IMR-90 (cell line): ENCODE results near the gene CD1D. TPM values are rescaled to one million over a fixed set of nuclear protein-coding genes. Genes with fewer than 3 reads are reported as not detected.

Source experiments
- ATAC-seq: fragments of 200-7000 bp; cut with Tn5 transposase; 2 replicates; pipeline ENCODE4 v1.9.1; 2020; ENCODE audit warnings: low read depth, mild to moderate bottlenecking, moderate library complexity
- BruUV-seq: library from RNA; stranded (reverse); fragments of 400-500 nt; replicated peaks from 2 replicates; lab custom pipeline; 2021; lab: Mats Ljungman, UMichigan
- CTCF ChIA-PET: fragments of 300-600 bp; formaldehyde crosslinking; extraction: SDS; loops from one replicate; lab custom pipeline; 2021; ENCODE audit warnings: antibody characterized with exemption; lab: Yijun Ruan, JAX
- POLR2A ChIA-PET: fragments of 300-600 bp; sonication (Branson Sonifier 250); formaldehyde crosslinking; loops from one replicate; lab custom pipeline; 2022; ENCODE audit warnings: antibody characterized with exemption; ENCODE audit not compliant: unreplicated experiment; lab: Charles Lee
- DNase-seq: peaks from one replicate; pipeline ENCODE4 v3.0.0; 2013
- H2AFZ ChIP-seq: replicated peaks from 2 replicates; pipeline ENCODE3; 2013; ENCODE audit warnings: low read length, mild to moderate bottlenecking; ENCODE audit not compliant: poor library complexity
- H2AK5ac ChIP-seq: 2 replicates; pipeline ENCODE4 v1.6.1; 2013; ENCODE audit warnings: low read depth, low read length, inconsistent platforms
- H2AK9ac ChIP-seq: replicated peaks from 2 replicates; pipeline ENCODE3; 2013; ENCODE audit warnings: mild to moderate bottlenecking, low read depth, low read length, moderate library complexity; ENCODE audit not compliant: poor library complexity
- H2BK120ac ChIP-seq: 2 replicates; pipeline ENCODE4 v1.6.1; 2013; ENCODE audit warnings: low read depth, low read length, inconsistent platforms
- H2BK15ac ChIP-seq: 3 replicates; pipeline ENCODE4 v1.6.1; 2013; ENCODE audit warnings: low read depth, low read length, inconsistent platforms
- H2BK20ac ChIP-seq: 2 replicates; pipeline ENCODE4 v1.6.1; 2013; ENCODE audit warnings: low read depth, mild to moderate bottlenecking, inconsistent platforms, low read length, moderate library complexity
- H2BK5ac ChIP-seq: 2 replicates; pipeline ENCODE4 v1.6.1; 2013; ENCODE audit warnings: mild to moderate bottlenecking, low read depth, low read length, inconsistent platforms; ENCODE audit not compliant: poor library complexity, severe bottlenecking
- H3K14ac ChIP-seq: replicated peaks from 2 replicates; pipeline ENCODE4 v1.6.1; 2013; ENCODE audit warnings: low read depth, low read length, inconsistent platforms
- H3K18ac ChIP-seq: 2 replicates; pipeline ENCODE4 v1.6.1; 2013; ENCODE audit warnings: low read depth, low read length, control low read depth
- H3K23ac ChIP-seq: 2 replicates; pipeline ENCODE4 v1.6.1; 2013; ENCODE audit warnings: low read depth, low read length, inconsistent platforms
- H3K27ac ChIP-seq: 2 replicates; pipeline ENCODE4 v1.5.1; 2013; ENCODE audit warnings: mild to moderate bottlenecking, control low read depth, low read length; ENCODE audit not compliant: insufficient read depth
- H3K27me3 ChIP-seq: 2 replicates; pipeline ENCODE4 v1.6.1; 2013; ENCODE audit warnings: low read length; ENCODE audit not compliant: control insufficient read depth, insufficient read depth
- H3K36me3 ChIP-seq: 2 replicates; pipeline ENCODE4 v1.6.1; 2013; ENCODE audit warnings: low read length, mixed read lengths; ENCODE audit not compliant: control insufficient read depth, insufficient read depth
- H3K4ac ChIP-seq: 2 replicates; pipeline ENCODE4 v1.6.1; 2013; ENCODE audit warnings: low read depth, low read length, inconsistent platforms
- H3K4me1 ChIP-seq: 2 replicates; pipeline ENCODE4 v1.6.1; 2013; ENCODE audit warnings: low read length, mixed read lengths; ENCODE audit not compliant: control insufficient read depth, insufficient read depth
- H3K4me2 ChIP-seq: 2 replicates; pipeline ENCODE4 v1.6.1; 2013; ENCODE audit warnings: low read depth, mild to moderate bottlenecking, control low read depth, low read length, moderate library complexity
- H3K4me3 ChIP-seq: 2 replicates; pipeline ENCODE4 v1.5.1; 2013; ENCODE audit warnings: low read depth, mild to moderate bottlenecking, control low read depth, low read length, moderate library complexity; ENCODE audit not compliant: insufficient read depth
- H3K56ac ChIP-seq: 2 replicates; pipeline ENCODE4 v1.6.1; 2013; ENCODE audit warnings: low read length, inconsistent platforms; ENCODE audit not compliant: insufficient read depth; ENCODE audit errors: extremely low read depth
- H3K79me1 ChIP-seq, 2 experiments: 2 replicates each; pipeline ENCODE4 v1.6.1; 2013; ENCODE audit warnings: low read length in 2 of 2, inconsistent platforms in 1 of 2, low read depth in 1 of 2
- H3K9ac ChIP-seq: 2 replicates; pipeline ENCODE4 v1.6.1; 2013; ENCODE audit warnings: low read depth, low read length, control low read depth
- H3K9me1 ChIP-seq: 2 replicates; pipeline ENCODE4 v1.6.1; 2013; ENCODE audit warnings: low read length, inconsistent platforms; ENCODE audit not compliant: insufficient read depth
- H3K9me3 ChIP-seq: 2 replicates; pipeline ENCODE4 v1.6.1; 2013; ENCODE audit warnings: low read length; ENCODE audit not compliant: control insufficient read depth, insufficient read depth
- H4K20me1 ChIP-seq: 2 replicates; pipeline ENCODE4 v1.6.1; 2013; ENCODE audit warnings: low read length, inconsistent platforms; ENCODE audit not compliant: insufficient read depth
- H4K5ac ChIP-seq: 2 replicates; pipeline ENCODE4 v1.6.1; 2013; ENCODE audit warnings: mild to moderate bottlenecking, low read depth, low read length, control low read depth
- H4K8ac ChIP-seq, 2 experiments: 2 replicates each; pipeline ENCODE4 v1.6.1; 2013; ENCODE audit warnings: low read depth in 2 of 2, low read length in 2 of 2, control low read depth in 1 of 2, inconsistent platforms in 1 of 2
- H4K91ac ChIP-seq: 2 replicates; pipeline ENCODE4 v1.6.1; 2013; ENCODE audit warnings: low read depth, low read length, inconsistent platforms; ENCODE audit not compliant: insufficient read depth
- BHLHE40 ChIP-seq: fragments of 150-350 bp; IDR thresholded peaks from 2 replicates; pipeline ENCODE4 v1.6.1; 2016; ENCODE audit warnings: mild to moderate bottlenecking, low read depth, low read length
- CEBPB ChIP-seq: IDR thresholded peaks from 2 replicates; pipeline ENCODE4 v1.6.1; 2012; ENCODE audit warnings: low read depth, low read length, improper control_type of control experiment
- CHD1 ChIP-seq: IDR thresholded peaks from 2 replicates; pipeline ENCODE4 v1.6.1; 2012; ENCODE audit warnings: low read depth, low read length, improper control_type of control experiment
- FOS ChIP-seq: fragments of 150-350 bp; IDR thresholded peaks from 2 replicates; pipeline ENCODE4 v1.6.1; 2016; ENCODE audit warnings: low read depth, low read length
- MAFK ChIP-seq: IDR thresholded peaks from 2 replicates; pipeline ENCODE4 v1.6.1; 2012; ENCODE audit warnings: low read depth, low read length, improper control_type of control experiment
- MAZ ChIP-seq: IDR thresholded peaks from 2 replicates; pipeline ENCODE4 v1.6.1; 2012; ENCODE audit warnings: low read depth, mild to moderate bottlenecking, low read length, improper control_type of control experiment, moderate library complexity, borderline replicate concordance
- NFE2L2 ChIP-seq: fragments of 150-350 bp; IDR thresholded peaks from 2 replicates; pipeline ENCODE4 v1.6.1; 2016; ENCODE audit warnings: low read depth, mild to moderate bottlenecking, low read length
- RAD21 ChIP-seq: IDR thresholded peaks from 2 replicates; pipeline ENCODE4 v1.6.1; 2012; ENCODE audit warnings: low read length, improper control_type of control experiment
- RCOR1 ChIP-seq: IDR thresholded peaks from 2 replicates; pipeline ENCODE4 v1.6.1; 2012; ENCODE audit warnings: mild to moderate bottlenecking, low read length, improper control_type of control experiment; ENCODE audit not compliant: insufficient replicate concordance
- SMC3 ChIP-seq: fragments of 150-350 bp; IDR thresholded peaks from 2 replicates; pipeline ENCODE4 v1.6.1; 2016; ENCODE audit warnings: low read depth, mild to moderate bottlenecking, antibody characterized with exemption, low read length, moderate library complexity
- WGBS, 2 experiments: methylation state at CpG; one replicate each; pipeline versions ENCODE4 v1.1.5 to v1.1.7; 2013; ENCODE audit warnings: missing lambda C conversion rate in 2 of 2; ENCODE audit not compliant: insufficient read length in 1 of 2; ENCODE audit errors: extremely low coverage in 2 of 2; 5-methylcytosine and 5-hydroxymethylcytosine counted together
- dilution Hi-C: fragments of 300-500 bp; cut with HindIII; formaldehyde crosslinking; loops from one replicate; pipeline ENCODE4 v1.14.3; 2018; ENCODE audit warnings: low sequenced_read_pairs; ENCODE audit not compliant: unreplicated experiment
- in situ Hi-C: fragments of 300-500 bp; cut with MboI; formaldehyde crosslinking; loops from 3 replicates; pipeline ENCODE4 v1.14.3; 2019; ENCODE audit warnings: low sequenced_read_pairs, inconsistent platforms, mixed read lengths
- intact Hi-C: fragments of 100-400 bp; cut with micrococcal nuclease; formaldehyde crosslinking; loops from 2 replicates; pipeline ENCODE4 v1.10.0; 2022
- polyA plus RNA-seq, 3 experiments: library from polyadenylated mRNA; depleted of rRNA; stranded (reverse); fragments of >200 nt; gene quantifications; 2 replicates each; pipeline ENCODE4 v1.2.3, GENCODE V29; 2012; ENCODE audit warnings: low replicate concordance in 1 of 3
- total RNA-seq: library from RNA; depleted of rRNA; stranded (reverse); fragments of >200 nt; gene quantifications from 2 replicates; pipeline ENCODE4 v1.2.3, GENCODE V29; 2012
- TF ChIP-seq, protein P1 (sequence below): fragments of 150-350 bp; IDR thresholded peaks from 2 replicates; pipeline ENCODE4 v1.6.1; 2017; ENCODE audit warnings: mild to moderate bottlenecking, antibody characterized with exemption, low read length, low read depth
- TF ChIP-seq, protein P2 (sequence below): fragments of 150-350 bp; IDR thresholded peaks from 2 replicates; pipeline ENCODE4 v1.6.1; 2016; ENCODE audit warnings: low read depth, mild to moderate bottlenecking, low read length, moderate library complexity, borderline replicate concordance

CD1D gene
- total and polyA plus RNA-seq, 2 of the 4 experiments (the other 2 are of a cell fraction): not detected

DNA sequence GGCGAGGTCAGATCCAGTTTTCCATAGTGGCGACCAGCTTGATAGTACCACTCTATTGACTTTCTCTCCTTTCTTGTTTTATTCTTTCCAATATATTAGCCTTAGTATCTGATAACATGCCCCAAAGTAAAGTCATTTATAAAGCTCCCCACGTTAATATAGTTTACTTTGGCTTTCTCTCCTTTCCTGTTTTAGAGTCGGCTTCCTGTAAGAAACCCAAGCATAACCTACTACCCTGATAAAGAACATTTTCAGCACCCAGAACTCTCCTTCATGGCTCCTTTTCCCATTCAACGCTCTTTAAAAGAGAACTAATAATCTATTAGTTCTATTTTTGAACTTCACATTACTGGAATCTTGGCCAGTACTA is 23.7 kb downstream of the CD1D start:
- Histone ChIP-seq H4K20me1 (no peaks in the 10 kb centered on the region), H2AK9ac (no peak overlapping the region), H3K9ac (no peak overlapping the region), H3K4me2 (no peak overlapping the region), H3K4me1 (no peaks in the 10 kb centered on the region), H3K36me3 (no peaks in the 10 kb centered on the region), H3K56ac (no peak overlapping the region), H2BK120ac (no peak overlapping the region), H4K91ac (no peak overlapping the region), H3K27ac (no peak overlapping the region), H2BK5ac (no peak overlapping the region), H3K9me3 (no peaks in the 10 kb centered on the region), H3K27me3 (no peaks in the 10 kb centered on the region), H3K23ac (no peak overlapping the region), H3K9me1 (no peaks in the 10 kb centered on the region), H2AK5ac (no peak overlapping the region), H3K4ac (no peak overlapping the region), H4K5ac (no peak overlapping the region), H3K79me1 (no peaks in the 10 kb centered on the region), H3K18ac (no peak overlapping the region), H3K4me3 (no peak overlapping the region), H2BK15ac (no peak overlapping the region), H4K8ac (no peak overlapping the region), H3K14ac (no peak overlapping the region), H2BK20ac (no peak overlapping the region), H2AFZ (no peak overlapping the region)
- no peak for DNase-seq
- CTCF ChIA-PET: interaction anchor here (0.5 to 3.7 kb wide), 5 partner anchors 10 to 867 kb away, joined by 3 to 25 read pairs (median 7); no protein-coding TSS in a partner anchor
- ATAC-seq: no peak
- no CpG with 5 or more reads among the region's 5 CpGs for WGBS, 2 experiments
- POLR2A ChIA-PET: no interaction called here
- TF ChIP-seq NFE2L2 (no peak), RAD21 (no peak), FOS (no peak), RCOR1 (no peak), CHD1 (no peak), MAZ (no peak), CEBPB (no peak), BHLHE40 (no peak), MAFK (no peak), SMC3 (no peak)
- TF ChIP-seq, protein P1, sequence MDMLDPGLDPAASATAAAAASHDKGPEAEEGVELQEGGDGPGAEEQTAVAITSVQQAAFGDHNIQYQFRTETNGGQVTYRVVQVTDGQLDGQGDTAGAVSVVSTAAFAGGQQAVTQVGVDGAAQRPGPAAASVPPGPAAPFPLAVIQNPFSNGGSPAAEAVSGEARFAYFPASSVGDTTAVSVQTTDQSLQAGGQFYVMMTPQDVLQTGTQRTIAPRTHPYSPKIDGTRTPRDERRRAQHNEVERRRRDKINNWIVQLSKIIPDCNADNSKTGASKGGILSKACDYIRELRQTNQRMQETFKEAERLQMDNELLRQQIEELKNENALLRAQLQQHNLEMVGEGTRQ: no peak
- TF ChIP-seq, protein P2, sequence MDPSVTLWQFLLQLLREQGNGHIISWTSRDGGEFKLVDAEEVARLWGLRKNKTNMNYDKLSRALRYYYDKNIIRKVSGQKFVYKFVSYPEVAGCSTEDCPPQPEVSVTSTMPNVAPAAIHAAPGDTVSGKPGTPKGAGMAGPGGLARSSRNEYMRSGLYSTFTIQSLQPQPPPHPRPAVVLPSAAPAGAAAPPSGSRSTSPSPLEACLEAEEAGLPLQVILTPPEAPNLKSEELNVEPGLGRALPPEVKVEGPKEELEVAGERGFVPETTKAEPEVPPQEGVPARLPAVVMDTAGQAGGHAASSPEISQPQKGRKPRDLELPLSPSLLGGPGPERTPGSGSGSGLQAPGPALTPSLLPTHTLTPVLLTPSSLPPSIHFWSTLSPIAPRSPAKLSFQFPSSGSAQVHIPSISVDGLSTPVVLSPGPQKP: no peak
- in situ Hi-C loops (loop anchor here (10.0 kb wide), 1 partner anchor 790 kb away; no protein-coding TSS in a partner anchor), dilution Hi-C loops (no loop called here), intact Hi-C loops (no loop called here)
- BruUV-seq: no TSS peak
